ENCODE measurements around the gene SHISA5.

GRCh38 chr3:48423241-48423882 lies 80.6 kb downstream of the SHISA5 start:
- TF ChIP-seq CTCF (IDR thresholded peaks at IDR 0.05) (no peak), EP300 (IDR thresholded peaks at IDR 0.05) (no peak)

All from esophagus muscularis mucosa (tissue), 3 donors.